Amniotic epithelial cell (primary cell): Measurements from ENCODE around the gene MAGEA2B.
"Not testable (repeated sequence)": the region's sequence is repeated elsewhere in the genome, so short reads cannot be mapped to it uniquely, and the experiment has no call there.

Experiments used
- DNase-seq: peaks from one replicate; pipeline ENCODE4 v3.0.0-alpha.2; 2010; ENCODE audit warnings: low read depth

The MAGEA2B gene, protein sequence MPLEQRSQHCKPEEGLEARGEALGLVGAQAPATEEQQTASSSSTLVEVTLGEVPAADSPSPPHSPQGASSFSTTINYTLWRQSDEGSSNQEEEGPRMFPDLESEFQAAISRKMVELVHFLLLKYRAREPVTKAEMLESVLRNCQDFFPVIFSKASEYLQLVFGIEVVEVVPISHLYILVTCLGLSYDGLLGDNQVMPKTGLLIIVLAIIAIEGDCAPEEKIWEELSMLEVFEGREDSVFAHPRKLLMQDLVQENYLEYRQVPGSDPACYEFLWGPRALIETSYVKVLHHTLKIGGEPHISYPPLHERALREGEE

DNA sequence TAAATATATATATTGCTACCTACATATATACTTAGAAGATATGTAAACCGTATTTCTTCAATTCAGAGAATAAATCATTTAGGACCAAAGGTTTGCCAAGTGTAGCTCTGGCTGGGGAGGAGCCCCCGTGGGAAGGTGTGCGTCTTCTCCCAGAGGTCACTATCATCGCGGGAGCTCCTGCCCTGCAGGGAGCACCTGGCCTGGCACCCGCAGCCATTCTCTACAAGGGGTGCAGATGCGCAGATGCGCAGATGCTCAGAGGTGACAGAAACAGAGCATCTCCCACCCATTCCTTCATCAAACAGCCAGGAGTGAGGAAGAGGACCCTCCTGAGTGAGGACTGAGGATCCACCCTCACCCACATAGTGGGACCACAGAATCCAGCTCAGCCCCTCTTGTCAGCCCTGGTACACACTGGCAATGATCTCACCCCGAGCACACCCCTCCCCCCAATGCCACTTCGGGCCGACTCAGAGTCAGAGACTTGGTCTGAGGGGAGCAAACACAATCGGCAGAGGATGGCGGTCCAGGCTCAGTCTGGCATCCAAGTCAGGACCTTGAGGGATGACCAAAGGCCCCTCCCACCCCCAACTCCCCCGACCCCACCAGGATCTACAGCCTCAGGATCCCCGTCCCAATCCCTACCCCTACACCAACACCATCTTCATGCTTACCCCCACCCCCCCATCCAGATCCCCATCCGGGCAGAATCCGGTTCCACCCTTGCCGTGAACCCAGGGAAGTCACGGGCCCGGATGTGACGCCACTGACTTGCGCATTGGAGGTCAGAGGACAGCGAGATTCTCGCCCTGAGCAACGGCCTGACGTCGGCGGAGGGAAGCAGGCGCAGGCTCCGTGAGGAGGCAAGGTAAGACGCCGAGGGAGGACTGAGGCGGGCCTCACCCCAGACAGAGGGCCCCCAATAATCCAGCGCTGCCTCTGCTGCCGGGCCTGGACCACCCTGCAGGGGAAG is at the start of gene MAGEA2B:
Gene MAGEA2B, plus strand, starts transcription at position 814 of the 973 bp plus-strand sequence. CDS start 2,479 bp downstream, outside the sequence.
- DNase-seq, result not testable (repeated sequence)

DNA sequence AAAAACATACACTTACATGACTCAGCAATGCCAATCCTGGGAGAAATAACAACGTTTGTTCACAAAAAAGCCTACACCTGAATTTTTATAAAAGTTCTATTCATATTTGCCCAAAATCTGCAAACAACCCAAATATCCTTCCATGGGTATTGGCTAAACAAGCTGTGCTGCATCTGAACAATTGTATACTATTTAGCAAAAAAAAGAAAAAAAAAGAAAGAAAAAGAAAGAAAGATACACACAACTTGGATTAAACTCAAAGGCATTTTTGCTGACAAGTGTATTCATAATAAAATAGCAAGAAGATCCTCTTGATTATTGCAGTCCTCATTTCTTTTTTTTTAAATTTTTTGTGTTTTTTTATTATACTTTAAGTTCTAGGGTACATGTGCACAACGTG is 40.3 kb upstream of the MAGEA2B start:
- no peak for DNase-seq

DNA sequence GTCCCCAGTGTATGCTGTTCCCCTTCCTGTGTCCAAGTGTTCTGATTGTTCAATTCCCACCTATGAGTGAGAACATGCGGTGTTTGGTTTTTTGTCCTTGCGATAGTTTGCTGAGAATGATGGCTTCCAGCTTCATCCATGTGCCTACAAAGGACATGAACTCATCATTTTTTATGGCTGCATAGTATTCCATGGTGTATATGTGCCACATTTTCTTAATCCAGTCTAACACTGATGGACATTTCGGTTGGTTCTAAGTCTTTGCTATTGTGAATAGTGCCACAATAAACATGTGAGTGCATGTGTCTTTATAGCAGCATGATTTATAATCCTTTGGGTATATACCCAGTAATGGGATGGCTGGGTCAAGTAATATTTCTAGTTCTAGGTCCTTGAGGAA is 39.8 kb upstream of the MAGEA2B start:
- DNase-seq, result not testable (repeated sequence)

DNA sequence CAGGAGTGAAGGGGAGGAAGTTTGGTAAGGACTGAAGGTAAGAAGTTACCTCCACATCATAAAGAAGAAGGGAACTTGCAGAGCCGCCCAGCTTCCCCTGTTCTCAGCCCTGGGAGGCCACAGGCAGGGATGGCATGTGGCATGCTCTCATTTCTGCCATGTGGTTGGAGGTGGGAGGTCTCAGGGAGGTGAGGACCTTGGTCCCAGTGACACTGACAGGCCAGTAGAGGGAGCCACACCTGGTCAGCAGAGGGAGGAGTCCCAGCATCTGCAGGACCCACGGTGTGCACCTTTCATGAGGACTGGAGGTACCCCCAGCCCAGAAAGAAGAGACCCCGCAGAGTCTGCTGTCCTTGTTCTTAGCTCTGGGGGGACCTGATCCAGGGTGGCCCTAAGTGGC is 33.4 kb upstream of the MAGEA2B start:
- not testable (repeated sequence) for DNase-seq

DNA sequence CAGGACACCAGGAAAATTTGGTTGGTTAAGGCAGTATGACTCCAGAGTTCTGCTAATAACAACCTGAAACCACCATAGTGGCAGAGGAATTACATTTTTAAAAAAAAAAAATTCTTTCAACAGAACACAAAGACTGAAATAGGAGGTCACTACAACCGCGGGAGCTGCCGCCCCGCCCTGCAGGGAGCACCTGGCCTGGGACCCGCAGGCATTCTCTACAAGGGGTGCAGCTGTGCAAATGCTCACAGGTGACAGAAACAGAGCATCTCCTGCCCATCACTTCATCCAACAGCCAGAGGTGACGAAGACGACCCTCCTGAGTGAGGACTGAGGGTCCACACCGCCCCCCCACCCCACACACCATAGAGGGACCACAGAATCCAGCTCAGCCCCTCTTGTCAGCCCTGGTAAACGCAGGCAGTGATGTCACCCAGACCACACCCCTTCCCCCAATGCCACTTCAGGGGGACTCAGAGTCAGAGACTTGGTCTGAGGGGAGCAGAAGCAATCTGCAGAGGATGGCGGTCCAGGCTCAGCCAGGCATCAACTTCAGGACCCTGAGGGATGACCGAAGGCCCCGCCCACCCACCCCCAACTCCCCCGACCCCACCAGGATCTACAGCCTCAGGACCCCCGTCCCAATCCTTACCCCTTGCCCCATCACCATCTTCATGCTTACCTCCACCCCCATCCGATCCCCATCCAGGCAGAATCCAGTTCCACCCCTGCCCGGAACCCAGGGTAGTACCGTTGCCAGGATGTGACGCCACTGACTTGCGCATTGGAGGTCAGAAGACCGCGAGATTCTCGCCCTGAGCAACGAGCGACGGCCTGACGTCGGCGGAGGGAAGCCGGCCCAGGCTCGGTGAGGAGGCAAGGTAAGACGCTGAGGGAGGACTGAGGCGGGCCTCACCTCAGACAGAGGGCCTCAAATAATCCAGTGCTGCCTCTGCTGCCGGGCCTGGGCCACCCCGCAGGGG is 16.2 kb upstream of the MAGEA2B start, which contains the start of gene MAGEA3:
Gene MAGEA3, plus strand, starts transcription at position 843 of the 980 bp plus-strand sequence. CDS start 2,039 bp downstream, outside the sequence.
- not testable (repeated sequence) for DNase-seq

DNA sequence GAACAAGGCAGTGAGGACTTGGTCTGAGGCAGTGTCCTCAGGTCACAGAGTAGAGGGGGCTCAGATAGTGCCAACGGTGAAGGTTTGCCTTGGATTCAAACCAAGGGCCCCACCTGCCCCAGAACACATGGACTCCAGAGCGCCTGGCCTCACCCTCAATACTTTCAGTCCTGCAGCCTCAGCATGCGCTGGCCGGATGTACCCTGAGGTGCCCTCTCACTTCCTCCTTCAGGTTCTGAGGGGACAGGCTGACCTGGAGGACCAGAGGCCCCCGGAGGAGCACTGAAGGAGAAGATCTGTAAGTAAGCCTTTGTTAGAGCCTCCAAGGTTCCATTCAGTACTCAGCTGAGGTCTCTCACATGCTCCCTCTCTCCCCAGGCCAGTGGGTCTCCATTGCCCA is 14.0 kb upstream of the MAGEA2B start:
- not testable (repeated sequence) for DNase-seq

DNA sequence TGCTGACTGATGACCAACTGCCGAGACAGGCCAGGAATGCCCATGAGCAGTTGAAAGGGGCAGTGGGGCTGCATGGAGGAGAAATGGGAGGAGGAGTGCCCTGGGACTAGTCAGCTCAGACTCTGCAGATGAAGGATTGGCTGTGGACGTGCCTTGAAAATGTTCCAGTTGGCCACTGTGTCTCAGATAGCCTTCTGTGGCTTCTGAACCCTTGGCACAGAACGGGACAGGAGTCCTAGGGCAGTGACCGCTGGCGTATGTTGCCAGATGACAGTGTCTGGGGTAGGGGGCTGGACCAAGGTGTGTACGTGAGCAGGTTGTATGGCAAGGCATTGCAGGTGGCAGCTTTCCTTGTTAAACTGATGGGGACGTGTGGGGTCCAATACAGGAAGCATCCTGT is 7.9 kb upstream of the MAGEA2B start:
- DNase-seq, result not testable (repeated sequence)

DNA sequence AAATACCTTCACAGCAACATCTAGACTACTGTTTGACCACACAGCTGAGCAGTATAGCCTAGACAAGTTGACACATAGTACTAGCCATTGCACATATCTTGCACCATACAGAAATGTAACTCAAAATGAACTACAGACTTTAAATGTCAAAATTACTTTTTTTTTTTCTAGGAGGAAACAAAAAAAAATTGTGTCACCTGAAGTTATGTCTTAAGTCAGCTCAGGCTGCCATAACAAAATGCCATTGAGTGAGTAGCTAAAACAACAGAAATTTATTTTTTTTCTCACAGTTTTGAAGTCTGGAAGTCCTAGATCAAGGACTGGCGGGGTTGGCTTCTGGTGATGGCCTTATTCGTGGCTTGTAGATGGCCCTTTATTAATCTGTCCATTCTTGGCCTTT is 5.3 kb upstream of the MAGEA2B start, which contains the start of gene CSAG2:
Gene CSAG2, minus strand, starts transcription at position 101 of the 400 bp plus-strand sequence. CDS start 161 bp downstream, outside the sequence.
- not testable (repeated sequence) for DNase-seq

DNA sequence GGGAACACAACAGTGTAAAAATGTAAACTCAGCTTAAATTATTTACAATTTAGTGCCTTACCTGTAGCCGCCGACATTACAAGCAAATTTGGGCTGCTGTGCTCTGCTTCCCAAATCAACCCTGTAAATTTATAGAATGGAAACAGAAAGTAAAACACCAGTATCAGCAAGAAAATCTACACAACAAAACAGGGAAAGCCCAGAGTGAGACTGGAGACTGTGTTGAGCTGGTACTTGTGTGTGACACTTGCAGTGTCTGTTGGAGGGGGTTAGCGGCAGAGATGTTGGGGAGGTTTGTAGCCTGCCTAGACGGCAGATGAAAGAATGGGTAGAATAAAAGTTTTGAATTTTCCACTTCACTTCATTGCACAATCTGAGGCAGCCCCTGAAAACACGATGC is 1.2 kb upstream of the MAGEA2B start:
- not testable (repeated sequence) for DNase-seq

DNA sequence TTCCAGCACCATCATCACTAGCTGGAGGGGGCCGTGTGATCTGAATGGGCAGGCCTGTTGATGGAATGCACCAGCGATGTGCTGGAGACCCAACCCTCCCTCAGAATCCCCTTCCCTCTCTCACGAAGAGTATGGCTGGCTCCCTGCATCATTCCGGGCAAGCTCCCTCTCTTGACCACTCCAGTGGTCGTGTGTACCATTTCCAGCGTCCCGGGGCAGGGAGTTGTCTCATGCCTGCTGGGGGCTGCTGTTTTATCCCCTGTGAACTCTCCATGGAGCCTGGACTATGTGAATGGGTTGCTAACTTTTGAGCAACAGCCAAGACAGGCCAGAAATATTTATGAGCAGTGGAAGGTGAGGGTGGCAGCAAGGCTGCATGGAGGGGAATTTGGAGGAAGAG is 11.0 kb downstream of the MAGEA2B start:
- DNase-seq, result no peak

DNA sequence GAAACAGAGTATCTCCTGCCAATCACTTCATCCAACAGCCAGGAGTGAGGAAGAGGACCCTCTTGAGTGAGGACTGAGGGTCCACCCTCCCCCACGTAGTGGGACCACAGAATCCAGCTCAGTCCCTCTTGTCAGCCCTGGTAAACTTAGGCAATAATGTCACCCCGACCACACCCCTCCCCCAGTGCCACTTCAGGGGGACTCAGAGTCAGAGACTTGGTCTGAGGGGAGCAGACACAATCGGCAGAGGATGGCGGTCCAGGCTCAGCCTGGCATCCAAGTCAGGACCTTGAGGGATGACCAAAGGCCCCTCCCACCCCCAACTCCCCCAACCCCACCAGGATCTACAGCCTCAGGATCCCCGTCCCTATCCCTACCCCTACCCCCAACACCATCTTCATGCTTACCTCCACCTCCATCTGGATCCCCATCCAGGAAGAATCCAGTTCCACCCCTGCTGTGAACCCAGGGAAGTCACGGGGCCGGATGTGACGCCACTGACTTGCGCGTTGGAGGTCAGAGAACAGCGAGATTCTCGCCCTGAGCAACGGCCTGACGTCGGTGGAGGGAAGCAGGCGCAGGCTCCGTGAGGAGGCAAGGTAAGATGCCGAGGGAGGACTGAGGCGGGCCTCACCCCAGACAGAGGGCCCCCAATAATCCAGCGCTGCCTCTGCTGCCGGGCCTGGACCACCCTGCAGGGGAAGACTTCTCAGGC is 19.0 kb downstream of the MAGEA2B start, which contains the start of the genes CSAG1 and MAGEA12:
Gene CSAG1, minus strand, starts transcription at position 461 of the 715 bp plus-strand sequence. CDS start 1,261 bp downstream, outside the sequence.
Gene MAGEA12, plus strand, starts transcription at position 497 of the 715 bp plus-strand sequence. CDS start 2,405 bp downstream, outside the sequence.
- DNase-seq, result no peak

DNA sequence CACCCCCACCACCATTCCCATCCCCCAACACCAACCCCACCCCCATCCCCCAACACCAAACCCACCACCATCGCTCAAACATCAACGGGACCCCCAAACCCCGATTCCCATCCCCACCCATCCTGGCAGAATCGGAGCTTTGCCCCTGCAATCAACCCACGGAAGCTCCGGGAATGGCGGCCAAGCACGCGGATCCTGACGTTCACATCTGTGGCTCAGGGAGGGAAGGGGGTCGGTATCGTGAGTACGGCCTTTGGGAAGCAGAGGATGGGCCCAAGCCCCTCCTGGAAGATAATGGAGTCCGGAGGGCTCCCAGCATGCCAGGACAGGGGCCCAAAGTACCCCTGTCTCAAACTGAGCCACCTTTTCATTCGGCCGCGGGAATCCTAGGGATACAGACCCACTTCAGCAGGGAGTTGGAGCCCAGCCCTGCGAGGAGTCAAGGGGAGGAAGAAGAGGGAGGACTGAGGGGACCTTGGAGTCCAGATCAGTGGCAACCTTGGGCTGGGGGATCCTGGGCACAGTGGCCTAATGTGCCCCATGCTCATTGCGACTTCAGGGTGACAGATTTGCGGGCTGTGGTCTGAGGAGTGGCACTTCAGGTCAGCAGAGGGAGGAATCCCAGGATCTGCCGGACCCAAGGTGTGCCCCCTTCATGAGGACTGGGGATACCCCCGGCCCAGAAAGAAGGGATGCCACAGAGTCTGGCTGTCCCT is 19.9 kb downstream of the MAGEA2B start:
- not testable (repeated sequence) for DNase-seq

DNA sequence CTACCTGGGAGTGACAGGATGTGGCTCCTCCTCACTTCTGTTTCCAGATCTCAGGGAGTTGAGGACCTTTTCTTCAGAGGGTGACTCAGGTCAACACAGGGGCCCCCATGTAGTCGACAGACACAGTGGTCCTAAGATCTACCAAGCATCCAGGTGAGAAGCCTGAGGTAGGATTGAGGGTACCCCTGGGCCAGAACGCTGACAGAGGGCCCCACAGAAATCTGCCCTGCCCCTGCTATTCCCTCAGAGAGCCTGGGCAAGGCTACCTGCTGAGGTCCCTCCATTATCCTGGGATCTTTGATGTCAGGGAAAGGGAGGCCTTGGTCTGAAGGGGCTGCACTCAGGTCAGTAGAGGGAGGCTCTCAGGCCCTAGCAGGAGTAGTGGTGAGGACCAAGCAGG is 20.7 kb downstream of the MAGEA2B start:
- no peak for DNase-seq

DNA sequence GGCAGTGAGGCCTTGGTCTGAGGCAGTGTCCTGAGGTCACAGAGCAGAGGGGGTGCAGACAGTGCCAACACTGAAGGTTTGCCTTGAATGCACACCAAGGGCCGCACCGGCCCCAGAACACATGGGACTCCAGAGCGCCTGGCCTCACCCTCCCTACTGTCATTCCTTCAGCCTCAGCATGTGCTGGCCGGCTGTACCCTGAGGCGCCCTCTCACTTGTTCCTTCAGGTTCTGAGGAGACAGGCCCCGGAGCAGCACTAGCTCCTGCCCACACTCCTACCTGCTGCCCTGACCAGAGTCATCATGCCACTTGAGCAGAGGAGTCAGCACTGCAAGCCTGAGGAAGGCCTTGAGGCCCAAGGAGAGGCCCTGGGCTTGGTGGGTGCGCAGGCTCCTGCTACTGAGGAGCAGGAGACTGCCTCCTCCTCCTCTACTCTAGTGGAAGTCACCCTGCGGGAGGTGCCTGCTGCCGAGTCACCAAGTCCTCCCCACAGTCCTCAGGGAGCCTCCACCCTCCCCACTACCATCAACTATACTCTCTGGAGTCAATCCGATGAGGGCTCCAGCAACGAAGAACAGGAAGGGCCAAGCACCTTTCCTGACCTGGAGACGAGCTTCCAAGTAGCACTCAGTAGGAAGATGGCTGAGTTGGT is 21.6 kb downstream of the MAGEA2B start:
- DNase-seq, result no peak

DNA sequence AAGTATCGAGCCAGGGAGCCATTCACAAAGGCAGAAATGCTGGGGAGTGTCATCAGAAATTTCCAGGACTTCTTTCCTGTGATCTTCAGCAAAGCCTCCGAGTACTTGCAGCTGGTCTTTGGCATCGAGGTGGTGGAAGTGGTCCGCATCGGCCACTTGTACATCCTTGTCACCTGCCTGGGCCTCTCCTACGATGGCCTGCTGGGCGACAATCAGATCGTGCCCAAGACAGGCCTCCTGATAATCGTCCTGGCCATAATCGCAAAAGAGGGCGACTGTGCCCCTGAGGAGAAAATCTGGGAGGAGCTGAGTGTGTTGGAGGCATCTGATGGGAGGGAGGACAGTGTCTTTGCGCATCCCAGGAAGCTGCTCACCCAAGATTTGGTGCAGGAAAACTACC is 22.1 kb downstream of the MAGEA2B start:
- not testable (repeated sequence) for DNase-seq

DNA sequence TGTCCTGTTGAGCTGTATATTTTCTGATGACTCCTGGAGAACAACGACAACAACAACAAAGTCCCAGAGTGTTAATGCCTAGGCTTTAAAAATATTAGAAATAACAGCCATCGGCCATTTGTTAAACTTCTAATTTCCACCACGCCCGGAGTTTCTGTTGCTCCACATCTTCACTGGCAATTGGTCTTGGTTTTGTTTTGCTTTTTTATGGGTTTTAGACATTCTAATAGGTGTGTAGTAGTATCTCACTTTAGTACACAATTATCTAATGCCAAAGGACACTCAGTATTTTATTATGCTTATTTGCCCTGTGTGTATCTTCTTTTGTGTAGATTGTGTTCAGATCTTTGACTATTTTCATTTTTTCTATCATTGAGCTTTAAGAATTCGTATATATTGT is 24.1 kb downstream of the MAGEA2B start:
- DNase-seq, result no peak

DNA sequence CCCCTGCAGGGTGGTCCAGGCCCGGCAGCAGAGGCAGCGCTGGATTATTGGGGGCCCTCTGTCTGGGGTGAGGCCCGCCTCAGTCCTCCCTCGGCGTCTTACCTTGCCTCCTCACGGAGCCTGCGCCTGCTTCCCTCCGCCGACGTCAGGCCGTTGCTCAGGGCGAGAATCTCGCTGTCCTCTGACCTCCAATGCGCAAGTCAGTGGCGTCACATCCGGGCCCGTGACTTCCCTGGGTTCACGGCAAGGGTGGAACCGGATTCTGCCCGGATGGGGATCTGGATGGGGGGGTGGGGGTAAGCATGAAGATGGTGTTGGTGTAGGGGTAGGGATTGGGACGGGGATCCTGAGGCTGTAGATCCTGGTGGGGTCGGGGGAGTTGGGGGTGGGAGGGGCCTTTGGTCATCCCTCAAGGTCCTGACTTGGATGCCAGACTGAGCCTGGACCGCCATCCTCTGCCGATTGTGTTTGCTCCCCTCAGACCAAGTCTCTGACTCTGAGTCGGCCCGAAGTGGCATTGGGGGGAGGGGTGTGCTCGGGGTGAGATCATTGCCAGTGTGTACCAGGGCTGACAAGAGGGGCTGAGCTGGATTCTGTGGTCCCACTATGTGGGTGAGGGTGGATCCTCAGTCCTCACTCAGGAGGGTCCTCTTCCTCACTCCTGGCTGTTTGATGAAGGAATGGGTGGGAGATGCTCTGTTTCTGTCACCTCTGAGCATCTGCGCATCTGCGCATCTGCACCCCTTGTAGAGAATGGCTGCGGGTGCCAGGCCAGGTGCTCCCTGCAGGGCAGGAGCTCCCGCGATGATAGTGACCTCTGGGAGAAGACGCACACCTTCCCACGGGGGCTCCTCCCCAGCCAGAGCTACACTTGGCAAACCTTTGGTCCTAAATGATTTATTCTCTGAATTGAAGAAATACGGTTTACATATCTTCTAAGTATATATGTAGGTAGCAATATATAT is 39.5 kb downstream of the MAGEA2B start, which contains the start of gene MAGEA2:
Gene MAGEA2, minus strand, starts transcription at position 157 of the 965 bp plus-strand sequence. CDS start 2,479 bp downstream, outside the sequence.
- DNase-seq, result not testable (repeated sequence)

DNA sequence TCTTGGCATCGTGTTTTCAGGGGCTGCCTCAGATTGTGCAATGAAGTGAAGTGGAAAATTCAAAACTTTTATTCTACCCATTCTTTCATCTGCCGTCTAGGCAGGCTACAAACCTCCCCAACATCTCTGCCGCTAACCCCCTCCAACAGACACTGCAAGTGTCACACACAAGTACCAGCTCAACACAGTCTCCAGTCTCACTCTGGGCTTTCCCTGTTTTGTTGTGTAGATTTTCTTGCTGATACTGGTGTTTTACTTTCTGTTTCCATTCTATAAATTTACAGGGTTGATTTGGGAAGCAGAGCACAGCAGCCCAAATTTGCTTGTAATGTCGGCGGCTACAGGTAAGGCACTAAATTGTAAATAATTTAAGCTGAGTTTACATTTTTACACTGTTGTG is 40.4 kb downstream of the MAGEA2B start:
- DNase-seq, result not testable (repeated sequence)
